K562 (cell line): ENCODE measurements around the gene CLDN2.

Experiments used
- CTCF ChIP-seq, 3 experiments: IDR thresholded peaks in 2 of 3; conservative IDR thresholded peaks in 1 of 3; 2 replicates each; pipeline ENCODE4 v1.5.1; 2011 to 2012; ENCODE audit warnings: low read length in 3 of 3, mild to moderate bottlenecking in 3 of 3, control low read depth in 2 of 3, improper control_type of control experiment in 1 of 3, inconsistent platforms in 1 of 3, low read depth in 1 of 3, mixed read lengths in 1 of 3, moderate library complexity in 1 of 3; ENCODE audit not compliant: insufficient read depth in 2 of 3
- NR0B1 ChIP-seq: fragments of 450-650 bp; IDR thresholded peaks from one replicate; pipeline ENCODE4 v1.6.1; 2018; ENCODE audit warnings: mild to moderate bottlenecking, moderate library complexity; ENCODE audit not compliant: partially characterized antibody
- POLR2AphosphoS5 ChIP-seq: IDR thresholded peaks from 2 replicates; pipeline ENCODE4 v1.6.1; 2011; ENCODE audit warnings: mild to moderate bottlenecking, low read depth, low read length, moderate library complexity; ENCODE audit not compliant: control insufficient read depth, insufficient read depth
- ZNF277 ChIP-seq: fragments of 250-450 bp; sonication (Bioruptor Pico); IDR thresholded peaks from 2 replicates; pipeline ENCODE4 v1.8.0; 2022; ENCODE audit warnings: inconsistent platforms, mild to moderate bottlenecking, moderate library complexity, borderline replicate concordance

- no peak for TF ChIP-seq CTCF (IDR thresholded peaks at IDR 0.05 in 2 of 3, conservative IDR thresholded peaks at IDR 0.05 in 1 of 3; ENCODE audit: insufficient read depth in 2 of 3, low read depth in 1 of 3, low read length in 3 of 3)
- TF ChIP-seq ZNF277 (CRISPR knock-in tag): no peak
- TF ChIP-seq NR0B1: no peak
- TF ChIP-seq POLR2AphosphoS5: no peak
Observed at GRCh38 chrX:106928227-106928626, 8.0 kb downstream of the CLDN2 start.
